NK-92 (cell line): ENCODE measurements around the gene LBX2.

Experiments
- DNase-seq: peaks from one replicate; lab custom pipeline; 2025; ENCODE audit not compliant: unreplicated experiment; lab: John Stamatoyannopoulos, UW

Gene LBX2

GRCh38 chr2:74526649-74527230 lies 27.3 kb upstream of the LBX2 start:
- no peak for DNase-seq

- DNase-seq = no peak
Observed at GRCh38 chr2:74525717-74526648, 26.6 kb upstream of the LBX2 start, which contains the start of gene DQX1. TSS of gene DQX1 (minus strand) at chr2:74526231. CDS start at chr2:74525729, 502 bp downstream.

GRCh38 chr2:74524955-74525716 lies 25.7 kb upstream of the LBX2 start:
- no peak for DNase-seq

GRCh38 chr2:74524005-74524404 lies 24.6 kb upstream of the LBX2 start:
- no peak for DNase-seq

GRCh38 chr2:74522516-74522915 lies 23.1 kb upstream of the LBX2 start:
- DNase-seq = no peak

- no peak for DNase-seq
Observed at GRCh38 chr2:74516650-74517049, 17.2 kb upstream of the LBX2 start.

GRCh38 chr2:74515981-74516633 lies 16.7 kb upstream of the LBX2 start:
- DNase-seq = no peak

GRCh38 chr2:74515271-74515980 lies 16.0 kb upstream of the LBX2 start:
- DNase-seq = no peak

GRCh38 chr2:74514368-74515270 lies 15.2 kb upstream of the LBX2 start, which contains the start of gene TLX2:
TSS of gene TLX2 (plus strand) at chr2:74514450. CDS start at chr2:74514807, 357 bp downstream.
- DNase-seq = no peak

GRCh38 chr2:74513605-74514367 lies 14.4 kb upstream of the LBX2 start:
- no peak for DNase-seq

- no peak for DNase-seq
Observed at GRCh38 chr2:74512744-74513604, 13.6 kb upstream of the LBX2 start.

- DNase-seq = no peak
Observed at GRCh38 chr2:74511104-74511989, 11.9 kb upstream of the LBX2 start.

GRCh38 chr2:74510272-74510671 lies 10.9 kb upstream of the LBX2 start:
- DNase-seq = no peak

- no peak for DNase-seq
Observed at GRCh38 chr2:74507926-74508520, 8.6 kb upstream of the LBX2 start.

- DNase-seq = peak; percentile 80
Observed at GRCh38 chr2:74507145-74507925, 7.9 kb upstream of the LBX2 start, which contains the start of gene PCGF1. TSS of gene PCGF1 (minus strand) at chr2:74507695. CDS start at chr2:74507668, 27 bp downstream.
